AG09309 (cell line): ENCODE results near the gene DTX3L.

Experiments
- DNase-seq: peaks from one replicate; pipeline ENCODE4 v3.0.0-alpha.2; 2010; ENCODE audit warnings: low read depth
- H3K4me3 ChIP-seq: 2 replicates; pipeline ENCODE4 v1.5.1; 2011; ENCODE audit warnings: mild to moderate bottlenecking, low read depth, low read length, moderate library complexity; ENCODE audit not compliant: control insufficient read depth
- CTCF ChIP-seq: IDR thresholded peaks from 2 replicates; pipeline ENCODE4 v1.5.1; 2011; ENCODE audit warnings: mild to moderate bottlenecking, low read depth, low read length, inconsistent platforms; ENCODE audit not compliant: insufficient read depth, control insufficient read depth; ENCODE audit errors: missing control alignments

DTX3L gene

GRCh38 chr3:122615303-122615702 is 51.2 kb downstream of the DTX3L start:
- H3K4me3 ChIP-seq, result no peak overlapping the region
- no peak for DNase-seq
- no peak for TF ChIP-seq CTCF

GRCh38 chr3:122618614-122619013 is 54.5 kb downstream of the DTX3L start:
- TF ChIP-seq CTCF, result no peak
- no peak overlapping the region for H3K4me3 ChIP-seq
- DNase-seq, result no peak

- H3K4me3 ChIP-seq, result no peak overlapping the region
- no peak for DNase-seq
- no peak for TF ChIP-seq CTCF
Observed at GRCh38 chr3:122619040-122619439, 54.9 kb downstream of the DTX3L start.

- no peak for DNase-seq
- H3K4me3 ChIP-seq, result no peak overlapping the region
- TF ChIP-seq CTCF, result no peak
Observed at GRCh38 chr3:122620399-122620798, 56.3 kb downstream of the DTX3L start.

- TF ChIP-seq CTCF, result no peak
- no peak overlapping the region for H3K4me3 ChIP-seq
- DNase-seq, result no peak
Observed at GRCh38 chr3:122621112-122621511, 57.0 kb downstream of the DTX3L start.

- H3K4me3 ChIP-seq, result no peak overlapping the region
- DNase-seq, result no peak
- TF ChIP-seq CTCF, result no peak
Observed at GRCh38 chr3:122623031-122623829, 59.1 kb downstream of the DTX3L start.
